ENCODE data around the gene LRIT1.

LRIT1 gene

DNA sequence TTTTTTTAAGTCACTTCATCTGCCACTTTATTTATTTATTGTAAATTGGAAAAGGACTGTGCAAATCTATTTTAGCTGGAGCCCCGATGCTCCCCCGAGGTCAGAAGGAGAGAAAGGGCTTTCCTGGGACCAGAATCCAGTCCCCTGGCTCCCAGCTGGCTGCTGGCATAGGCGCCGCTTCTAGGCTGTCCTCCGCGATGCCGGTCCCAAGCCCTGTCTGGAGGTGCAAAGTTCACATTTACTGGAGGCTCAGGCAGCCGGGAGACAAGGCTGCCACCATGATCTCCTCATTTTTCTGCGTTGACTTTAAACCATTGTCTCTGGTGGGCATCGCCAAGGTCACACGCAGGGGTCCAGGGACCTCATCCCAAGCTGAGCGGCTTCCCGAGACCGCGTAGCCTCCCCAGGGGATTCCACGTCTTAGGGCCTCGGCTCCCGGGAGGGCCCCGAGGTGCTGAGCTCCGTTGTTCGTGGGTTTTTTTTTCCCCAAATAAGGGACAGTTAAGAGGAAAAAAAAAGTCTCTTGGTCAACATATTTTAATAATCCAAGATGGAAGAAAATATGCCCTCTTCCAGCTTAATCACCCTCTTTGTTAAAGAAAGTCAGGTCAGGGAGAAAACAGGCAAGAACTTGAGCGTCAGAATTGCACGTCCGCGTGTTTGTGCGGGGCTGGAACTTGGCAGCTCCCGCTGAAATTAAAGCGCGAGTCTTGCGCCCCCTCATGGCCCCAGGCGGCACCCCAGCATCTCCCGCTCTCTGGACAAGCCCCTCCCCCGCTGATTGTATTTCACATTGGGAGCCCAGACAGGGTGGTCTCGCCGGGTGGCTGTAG lies 15.4 kb upstream of the LRIT1 start:
- H3K36me3 ChIP-seq (ENCODE audit: insufficient read depth) = no peaks in the 10 kb centered on the region
- H3K9ac ChIP-seq = no peak overlapping the region
- H3K27me3 ChIP-seq (ENCODE audit: insufficient read depth, low read depth) = no peaks in the 10 kb centered on the region
- H3K4me3 ChIP-seq (IDR thresholded peaks at IDR 0.05; ENCODE audit: insufficient read depth, low read depth, low read length) = no peak overlapping the region
- no peaks in the 10 kb centered on the region for H3K4me1 ChIP-seq (ENCODE audit: low read depth, poor library complexity, severe bottlenecking)
- H3K79me2 ChIP-seq (ENCODE audit: insufficient read depth, low read depth) = no peaks in the 10 kb centered on the region
- no peak overlapping the region for H2AFZ ChIP-seq (ENCODE audit: low read depth)
- TF ChIP-seq, protein P1, sequence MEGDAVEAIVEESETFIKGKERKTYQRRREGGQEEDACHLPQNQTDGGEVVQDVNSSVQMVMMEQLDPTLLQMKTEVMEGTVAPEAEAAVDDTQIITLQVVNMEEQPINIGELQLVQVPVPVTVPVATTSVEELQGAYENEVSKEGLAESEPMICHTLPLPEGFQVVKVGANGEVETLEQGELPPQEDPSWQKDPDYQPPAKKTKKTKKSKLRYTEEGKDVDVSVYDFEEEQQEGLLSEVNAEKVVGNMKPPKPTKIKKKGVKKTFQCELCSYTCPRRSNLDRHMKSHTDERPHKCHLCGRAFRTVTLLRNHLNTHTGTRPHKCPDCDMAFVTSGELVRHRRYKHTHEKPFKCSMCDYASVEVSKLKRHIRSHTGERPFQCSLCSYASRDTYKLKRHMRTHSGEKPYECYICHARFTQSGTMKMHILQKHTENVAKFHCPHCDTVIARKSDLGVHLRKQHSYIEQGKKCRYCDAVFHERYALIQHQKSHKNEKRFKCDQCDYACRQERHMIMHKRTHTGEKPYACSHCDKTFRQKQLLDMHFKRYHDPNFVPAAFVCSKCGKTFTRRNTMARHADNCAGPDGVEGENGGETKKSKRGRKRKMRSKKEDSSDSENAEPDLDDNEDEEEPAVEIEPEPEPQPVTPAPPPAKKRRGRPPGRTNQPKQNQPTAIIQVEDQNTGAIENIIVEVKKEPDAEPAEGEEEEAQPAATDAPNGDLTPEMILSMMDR (conservative IDR thresholded peaks at IDR 0.05; ENCODE audit: low read depth, low read length) = no peak
- no peak overlapping the region for H3K27ac ChIP-seq
- H4K20me1 ChIP-seq (ENCODE audit: insufficient read depth) = no peaks in the 10 kb centered on the region
- H3K4me2 ChIP-seq = no peak overlapping the region

DNA sequence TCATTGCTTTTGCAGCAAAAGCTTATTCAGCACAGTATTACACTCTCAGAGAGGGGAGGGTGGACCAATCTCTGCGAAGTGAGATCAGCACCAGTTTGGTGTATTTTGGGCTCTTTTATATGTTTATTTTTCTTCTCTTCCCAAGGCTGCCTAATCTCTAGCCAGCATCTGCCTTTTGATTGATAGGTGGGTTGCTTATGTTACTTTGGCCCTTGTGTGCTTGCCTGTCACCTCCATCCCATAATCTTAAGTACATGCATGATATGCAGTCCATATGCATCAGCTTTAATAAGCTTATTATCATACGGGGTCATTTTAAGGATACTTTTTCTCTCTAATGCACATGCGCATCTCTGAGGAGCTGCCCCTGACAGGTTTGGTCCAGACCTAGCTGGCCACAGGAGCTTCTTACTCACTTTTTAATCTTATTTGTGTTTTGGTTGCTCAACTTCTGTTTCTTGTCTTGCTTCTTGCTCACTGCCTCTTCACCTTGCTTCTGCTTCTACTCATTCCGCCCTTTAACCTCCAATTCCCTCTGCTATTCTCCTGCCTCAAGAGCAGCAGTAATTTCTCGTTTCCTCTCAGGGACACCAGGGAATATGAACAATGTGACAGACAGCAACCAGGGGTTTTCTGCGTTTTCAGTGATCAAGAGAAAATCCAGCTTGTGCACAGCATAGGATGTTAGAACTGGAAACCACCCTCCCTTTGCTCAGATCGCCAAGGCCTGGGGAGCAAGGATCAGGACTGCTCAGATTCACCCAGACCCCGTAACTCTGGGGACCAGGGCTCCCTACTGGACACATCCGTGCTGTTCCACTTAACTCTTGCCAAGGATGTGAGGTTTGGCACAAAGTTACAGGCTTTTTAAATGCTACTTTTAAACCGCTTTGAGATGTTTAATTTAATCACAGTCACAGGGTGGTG lies 13.5 kb upstream of the LRIT1 start:
- Histone ChIP-seq H3K9ac (no peak overlapping the region), H2AFZ (ENCODE audit: low read depth) (no peak overlapping the region), H3K4me3 (IDR thresholded peaks at IDR 0.05; ENCODE audit: insufficient read depth, low read depth, low read length) (no peak overlapping the region), H3K36me3 (ENCODE audit: insufficient read depth) (no peaks in the 10 kb centered on the region), H3K4me1 (ENCODE audit: low read depth, poor library complexity, severe bottlenecking) (no peaks in the 10 kb centered on the region), H3K79me2 (ENCODE audit: insufficient read depth, low read depth) (no peaks in the 10 kb centered on the region), H4K20me1 (ENCODE audit: insufficient read depth) (no peaks in the 10 kb centered on the region), H3K27ac (no peak overlapping the region), H3K27me3 (ENCODE audit: insufficient read depth, low read depth) (no peaks in the 10 kb centered on the region), H3K4me2 (no peak overlapping the region)
- TF ChIP-seq, protein P1 (conservative IDR thresholded peaks at IDR 0.05; ENCODE audit: low read depth, low read length) = no peak

DNA sequence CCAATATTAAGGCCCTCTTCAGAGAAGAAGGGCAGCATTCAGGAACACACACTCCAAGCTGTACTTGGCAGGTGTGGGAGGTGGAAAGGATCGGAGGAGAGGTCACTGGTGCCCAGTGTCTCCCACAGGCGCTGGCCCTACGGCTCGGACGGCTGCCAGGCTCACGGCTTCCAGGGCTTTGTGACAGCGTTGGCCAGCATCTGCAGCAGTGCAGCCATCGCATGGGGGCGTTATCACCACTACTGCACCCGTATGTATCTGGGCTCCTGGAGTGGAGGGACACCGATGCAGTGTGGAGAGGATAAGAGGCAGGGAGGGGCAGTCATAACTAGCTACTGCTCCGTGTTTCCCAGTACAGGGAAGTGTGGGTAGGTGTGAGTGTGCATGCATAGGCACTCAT lies 7.4 kb upstream of the LRIT1 start:
- H3K4me2 ChIP-seq = no peak overlapping the region
- no peaks in the 10 kb centered on the region for H3K36me3 ChIP-seq (ENCODE audit: insufficient read depth)
- H3K27me3 ChIP-seq (ENCODE audit: insufficient read depth, low read depth) = no peaks in the 10 kb centered on the region
- no peaks in the 10 kb centered on the region for H3K79me2 ChIP-seq (ENCODE audit: insufficient read depth, low read depth)
- no peaks in the 10 kb centered on the region for H4K20me1 ChIP-seq (ENCODE audit: insufficient read depth)
- H3K4me1 ChIP-seq (ENCODE audit: low read depth, poor library complexity, severe bottlenecking) = no peaks in the 10 kb centered on the region
- TF ChIP-seq, protein P1 (conservative IDR thresholded peaks at IDR 0.05; ENCODE audit: low read depth, low read length) = no peak
- no peak overlapping the region for H3K27ac ChIP-seq
- no peak overlapping the region for H2AFZ ChIP-seq (ENCODE audit: low read depth)
- no peak overlapping the region for H3K9ac ChIP-seq
- H3K4me3 ChIP-seq (IDR thresholded peaks at IDR 0.05; ENCODE audit: insufficient read depth, low read depth, low read length) = no peak overlapping the region

DNA sequence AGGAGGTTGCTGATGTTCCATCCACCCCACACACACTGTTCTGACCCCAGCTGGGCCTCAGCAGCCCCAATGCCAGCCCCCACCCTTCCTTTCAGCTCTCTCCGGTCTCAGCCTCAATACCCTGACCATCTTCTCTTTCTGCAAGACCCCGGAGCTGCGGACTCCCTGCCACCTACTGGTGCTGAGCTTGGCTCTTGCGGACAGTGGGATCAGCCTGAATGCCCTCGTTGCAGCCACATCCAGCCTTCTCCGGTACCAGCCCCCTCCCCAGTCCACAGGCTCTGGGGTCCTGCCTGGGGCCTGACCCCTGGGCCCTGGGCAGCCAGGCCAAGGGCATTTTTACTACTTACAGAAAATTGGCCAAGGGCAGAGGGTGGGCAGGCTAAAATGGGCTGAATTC lies 6.2 kb upstream of the LRIT1 start:
- TF ChIP-seq, protein P1 (conservative IDR thresholded peaks at IDR 0.05; ENCODE audit: low read depth, low read length) = no peak
- H3K27ac ChIP-seq = no peak overlapping the region
- no peaks in the 10 kb centered on the region for H3K4me1 ChIP-seq (ENCODE audit: low read depth, poor library complexity, severe bottlenecking)
- no peaks in the 10 kb centered on the region for H4K20me1 ChIP-seq (ENCODE audit: insufficient read depth)
- no peak overlapping the region for H2AFZ ChIP-seq (ENCODE audit: low read depth)
- H3K36me3 ChIP-seq (ENCODE audit: insufficient read depth) = no peaks in the 10 kb centered on the region
- H3K27me3 ChIP-seq (ENCODE audit: insufficient read depth, low read depth) = no peaks in the 10 kb centered on the region
- H3K4me2 ChIP-seq = no peak overlapping the region
- H3K9ac ChIP-seq = no peak overlapping the region
- no peaks in the 10 kb centered on the region for H3K79me2 ChIP-seq (ENCODE audit: insufficient read depth, low read depth)
- no peak overlapping the region for H3K4me3 ChIP-seq (IDR thresholded peaks at IDR 0.05; ENCODE audit: insufficient read depth, low read depth, low read length)

All from KMS-11 (cell line).